ENCODE data around the gene GLT8D1.

DNA sequence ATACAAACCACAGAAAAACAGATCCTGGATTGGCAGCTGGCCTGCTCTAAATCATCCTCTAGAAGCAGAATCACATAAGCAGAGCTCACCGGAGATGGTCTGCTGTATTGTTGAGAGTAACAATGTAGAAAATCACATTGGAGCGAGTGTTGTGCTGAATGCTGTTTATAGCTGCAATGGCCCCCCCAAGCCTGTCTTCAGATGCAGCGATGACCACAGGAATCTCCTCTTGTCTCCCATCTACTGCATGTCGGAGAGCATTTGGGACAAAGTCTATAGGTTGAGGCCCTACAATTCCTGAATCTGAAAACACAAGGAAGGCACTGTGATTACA is 8.0 kb downstream of the GLT8D1 start:
- TF ChIP-seq EZH2 (IDR thresholded peaks at IDR 0.05; ENCODE audit: insufficient read depth, poor library complexity, severe bottlenecking): no peak
- no peak for TF ChIP-seq EZH2phosphoT487 (IDR thresholded peaks at IDR 0.05; ENCODE audit: insufficient read depth, low read depth)
